MCF 10A (cell line): ENCODE results near the gene PFDN2. TPM values are rescaled to one million over a fixed set of nuclear protein-coding genes. Genes with fewer than 3 reads are reported as not detected.

Source experiments
- BruUV-seq: library from RNA; stranded (reverse); fragments of 400-500 nt; replicated peaks from 2 replicates; lab custom pipeline; 2021; lab: Mats Ljungman, UMichigan
- CTCF ChIA-PET: fragments of 300-600 bp; sonication (Branson Sonifier 250); formaldehyde crosslinking; extraction: SDS; loops from one replicate; lab custom pipeline; 2021; ENCODE audit warnings: antibody characterized with exemption, inconsistent platforms; lab: Yijun Ruan, JAX
- POLR2A ChIA-PET: fragments of 300-600, 350-650 bp; sonication (Branson Sonifier 250); formaldehyde crosslinking; extraction: SDS; loops from one replicate; lab custom pipeline; 2020; ENCODE audit warnings: antibody characterized with exemption, inconsistent platforms; lab: Yijun Ruan, JAX
- DNase-seq: peaks from one replicate; pipeline ENCODE4 v3.0.0-alpha.2; 2018; ENCODE audit not compliant: unreplicated experiment
- H3K27ac Mint-ChIP-seq: one replicate; pipeline ENCODE4 v1.8.0; 2022; ENCODE audit warnings: mild to moderate bottlenecking, low read depth, mixed read lengths; ENCODE audit not compliant: unreplicated experiment
- H3K27me3 Mint-ChIP-seq: one replicate; pipeline ENCODE4 v1.8.0; 2022; ENCODE audit warnings: mixed read lengths; ENCODE audit not compliant: insufficient read depth, unreplicated experiment
- H3K36me3 Mint-ChIP-seq: one replicate; pipeline ENCODE4 v1.8.0; 2022; ENCODE audit warnings: mild to moderate bottlenecking, moderate library complexity, mixed read lengths; ENCODE audit not compliant: insufficient read depth, unreplicated experiment
- H3K4me1 Mint-ChIP-seq: one replicate; pipeline ENCODE4 v1.8.0; 2022; ENCODE audit warnings: mixed read lengths; ENCODE audit not compliant: insufficient read depth, unreplicated experiment
- H3K4me3 Mint-ChIP-seq: one replicate; pipeline ENCODE4 v1.8.0; 2022; ENCODE audit warnings: mild to moderate bottlenecking, moderate library complexity, mixed read lengths; ENCODE audit not compliant: unreplicated experiment
- H3K9me3 Mint-ChIP-seq: one replicate; pipeline ENCODE4 v1.8.0; 2022; ENCODE audit warnings: mixed read lengths; ENCODE audit not compliant: unreplicated experiment
- intact Hi-C: fragments of 100-400 bp; cut with micrococcal nuclease; formaldehyde crosslinking; loops from 2 replicates; pipeline ENCODE4 v1.14.1; 2022
- total RNA-seq: library from RNA; stranded (reverse); gene quantifications from 2 replicates; pipeline ENCODE4 v1.2.3, GENCODE V29; 2022
- TF ChIP-seq, protein P1 (sequence below): fragments of 200-600 bp; IDR thresholded peaks from one replicate; pipeline ENCODE4 v1.8.0; 2022; ENCODE audit warnings: antibody characterized with exemption, mild to moderate bottlenecking; ENCODE audit not compliant: unreplicated experiment

The PFDN2 gene
- total RNA-seq, 1 experiment from 2014 or later = 514 TPM

DNA sequence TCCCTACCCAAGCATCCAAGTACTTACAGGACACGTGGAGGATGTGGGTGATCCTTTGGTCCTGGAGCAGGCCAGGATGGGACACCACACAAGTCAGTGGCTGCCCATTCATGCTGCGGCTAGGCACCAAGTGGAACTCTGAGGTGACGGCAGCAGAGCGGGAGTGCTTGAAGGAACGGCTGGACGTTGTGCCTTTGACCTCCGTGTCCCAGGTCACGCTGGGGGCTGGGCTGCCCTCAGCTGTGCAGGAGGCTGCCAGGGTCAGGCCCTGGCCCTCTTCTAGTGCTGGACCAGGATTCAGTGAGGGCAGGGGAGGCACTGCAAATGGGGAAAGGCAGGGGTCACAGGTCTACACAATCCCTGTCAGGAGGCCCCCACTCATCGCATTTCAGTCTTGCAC is 40.4 kb downstream of the PFDN2 start:
- no TSS peak for BruUV-seq

DNA sequence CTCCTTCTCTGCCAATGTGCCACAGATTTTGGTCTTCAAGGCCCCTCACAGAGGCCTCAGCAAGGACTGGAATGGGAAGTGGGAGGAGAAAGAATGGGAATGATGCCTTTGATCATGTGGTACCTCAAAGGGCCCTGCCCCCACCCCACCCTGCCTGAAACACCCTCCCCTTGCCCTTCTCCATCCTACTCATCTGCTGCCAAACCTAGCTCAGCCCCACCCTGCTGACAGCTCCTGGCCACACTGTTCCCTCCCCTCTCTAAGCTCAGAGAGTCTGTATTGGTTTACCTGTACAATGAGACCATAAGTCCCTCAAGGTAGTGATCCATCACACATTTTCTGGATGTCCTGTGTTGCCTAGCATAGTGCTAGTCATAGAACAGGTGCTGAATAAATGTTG is 41.4 kb downstream of the PFDN2 start:
- Mint-ChIP-seq H3K4me3 (no peak overlapping the region), H3K27ac (peak overlapping the region; percentile 60), H3K9me3 (no peaks in the 10 kb centered on the region), H3K27me3 (no peaks in the 10 kb centered on the region), H3K36me3 (peaks cover 17% of the 10 kb centered on the region), H3K4me1 (peaks cover 64% of the 10 kb centered on the region)
- ChIA-PET POLR2A (interaction anchor here (0.9 to 7.3 kb wide), 8 partner anchors 8 to 80 kb away, joined by 3 to 122 read pairs (median 30); partner anchors contain the start of genes F11R, NIT1, PFDN2 and USF1), CTCF (interaction anchor here (0.5 to 14.2 kb wide), 6 partner anchors 12 to 871 kb away, joined by 3 to 331 read pairs (median 4); partner anchors contain the start of genes KLHDC9, NECTIN4 and PEA15)
- intact Hi-C loops = no loop called here
- TF ChIP-seq, protein P1, sequence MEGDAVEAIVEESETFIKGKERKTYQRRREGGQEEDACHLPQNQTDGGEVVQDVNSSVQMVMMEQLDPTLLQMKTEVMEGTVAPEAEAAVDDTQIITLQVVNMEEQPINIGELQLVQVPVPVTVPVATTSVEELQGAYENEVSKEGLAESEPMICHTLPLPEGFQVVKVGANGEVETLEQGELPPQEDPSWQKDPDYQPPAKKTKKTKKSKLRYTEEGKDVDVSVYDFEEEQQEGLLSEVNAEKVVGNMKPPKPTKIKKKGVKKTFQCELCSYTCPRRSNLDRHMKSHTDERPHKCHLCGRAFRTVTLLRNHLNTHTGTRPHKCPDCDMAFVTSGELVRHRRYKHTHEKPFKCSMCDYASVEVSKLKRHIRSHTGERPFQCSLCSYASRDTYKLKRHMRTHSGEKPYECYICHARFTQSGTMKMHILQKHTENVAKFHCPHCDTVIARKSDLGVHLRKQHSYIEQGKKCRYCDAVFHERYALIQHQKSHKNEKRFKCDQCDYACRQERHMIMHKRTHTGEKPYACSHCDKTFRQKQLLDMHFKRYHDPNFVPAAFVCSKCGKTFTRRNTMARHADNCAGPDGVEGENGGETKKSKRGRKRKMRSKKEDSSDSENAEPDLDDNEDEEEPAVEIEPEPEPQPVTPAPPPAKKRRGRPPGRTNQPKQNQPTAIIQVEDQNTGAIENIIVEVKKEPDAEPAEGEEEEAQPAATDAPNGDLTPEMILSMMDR = no peak
- DNase-seq = peak; percentile 32
- BruUV-seq = no TSS peak

More for the DNA sequence above, 40.4 kb downstream of the PFDN2 start:
- TF ChIP-seq, protein P1 = no peak
- POLR2A ChIA-PET = interaction anchor here (0.6 to 7.3 kb wide), 5 partner anchors 27 to 81 kb away, joined by 3 to 122 read pairs (median 4); partner anchors contain the start of genes F11R and USF1
- no peak for DNase-seq
- peaks cover 12% of the 10 kb centered on the region for H3K36me3 Mint-ChIP-seq
- intact Hi-C loops = no loop called here
- no peak overlapping the region for H3K27ac Mint-ChIP-seq
- CTCF ChIA-PET = interaction anchor here (0.6 to 14.2 kb wide), 7 partner anchors 11 to 317 kb away, joined by 3 to 331 read pairs (median 3); partner anchors contain the start of genes KLHDC9, NECTIN4, TOMM40L and USF1
- no peaks in the 10 kb centered on the region for H3K27me3 Mint-ChIP-seq
- peaks cover 68% of the 10 kb centered on the region for H3K4me1 Mint-ChIP-seq
- no peaks in the 10 kb centered on the region for H3K9me3 Mint-ChIP-seq
- no peak overlapping the region for H3K4me3 Mint-ChIP-seq

DNA sequence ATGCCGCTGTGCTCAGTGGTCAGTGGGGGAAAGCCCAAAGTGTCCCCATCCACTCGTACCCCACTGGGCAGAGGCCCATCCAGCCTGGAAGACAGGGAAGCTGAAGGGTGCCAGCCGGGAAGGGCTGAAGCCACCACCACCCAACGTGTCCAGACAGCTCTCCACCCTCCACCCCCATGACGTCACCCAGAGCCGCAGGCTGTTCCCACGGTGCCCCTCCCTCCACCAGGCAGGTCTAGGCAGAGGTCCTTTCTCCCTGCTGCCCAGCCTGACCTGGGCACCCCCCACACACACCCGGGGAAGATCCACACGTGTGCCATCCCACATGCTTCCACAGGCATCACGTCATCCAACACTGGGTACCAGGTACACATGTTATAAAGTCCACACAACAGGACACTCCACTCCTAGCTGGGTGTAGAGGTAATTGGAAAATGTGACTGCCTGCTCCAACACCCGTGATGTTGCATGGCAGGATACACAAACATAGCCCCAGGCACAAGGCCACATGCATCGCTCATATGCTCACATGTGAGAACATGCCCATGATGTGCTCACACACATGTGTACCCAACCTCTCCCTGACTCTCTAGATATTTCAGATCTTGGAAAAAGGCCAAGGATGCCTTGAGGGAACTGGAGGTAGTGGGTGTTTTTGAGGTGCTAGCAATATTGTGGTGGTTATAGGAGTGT is 43.0 kb downstream of the PFDN2 start:
- POLR2A ChIA-PET = interaction anchor here (0.5 to 7.3 kb wide), 30 partner anchors 9 to 425 kb away, joined by 3 to 122 read pairs (median 5); partner anchors contain the start of genes DEDD, F11R, NIT1 and PFDN2
- peak overlapping the region; percentile 95 for H3K27ac Mint-ChIP-seq
- peak; percentile 96 for DNase-seq

More for the DNA sequence above, 43.0 kb downstream of the PFDN2 start:
- intact Hi-C loops = loop anchor here (1.0 kb wide), 2 partner anchors 40 to 82 kb away; no protein-coding TSS in a partner anchor
- Mint-ChIP-seq H3K4me1 (peaks cover 48% of the 10 kb centered on the region), H3K9me3 (no peaks in the 10 kb centered on the region), H3K27me3 (no peaks in the 10 kb centered on the region), H3K4me3 (peak overlapping the region; percentile 90), H3K36me3 (peaks cover 17% of the 10 kb centered on the region)
- CTCF ChIA-PET = interaction anchor here (0.6 to 14.2 kb wide), 18 partner anchors 9 to 348 kb away, joined by 3 to 331 read pairs (median 5); partner anchors contain the start of genes F11R, KLHDC9, NIT1 and PFDN2
- BruUV-seq = no TSS peak
- TF ChIP-seq, protein P1 = no peak
